CD4-positive, alpha-beta T cell (primary cell): ENCODE measurements around the gene FUZ. TPM values are rescaled to one million over a fixed set of nuclear protein-coding genes. Genes with fewer than 3 reads are reported as not detected.

ENCODE experiments used
- ATAC-seq: fragments of 200-7000 bp; cut with Tn5 transposase; one replicate; pipeline ENCODE4 v1.10.0; 2022; ENCODE audit warnings: mild to moderate bottlenecking; ENCODE audit not compliant: poor library complexity
- CTCF ChIA-PET: fragments of 350-600 bp; sonication (Branson Sonifier 250); formaldehyde crosslinking; loops from one replicate; lab custom pipeline; 2021; ENCODE audit warnings: antibody characterized with exemption, inconsistent platforms; lab: Charles Lee
- POLR2A ChIA-PET: fragments of 350-600 bp; sonication (Branson Sonifier 250); formaldehyde crosslinking; loops from one replicate; lab custom pipeline; 2021; ENCODE audit warnings: antibody characterized with exemption, inconsistent platforms; lab: Charles Lee
- DNase-seq, 14 experiments: peaks; one replicate each; pipeline ENCODE4 v3.0.0-alpha.2; 2013 to 2020; ENCODE audit warnings: mixed read lengths in 2 of 14
- H3K27ac ChIP-seq, 2 donors: one replicate each; pipeline versions ENCODE4 v1.5.1 to v1.7.0; 2013; ENCODE audit warnings: low read length in 2 of 2, low read depth in 1 of 2, mild to moderate bottlenecking in 1 of 2
- H3K27me3 ChIP-seq, 2 experiments: 1 replicate in 1 of 2; 2 replicates in 1 of 2; pipeline versions ENCODE4 v1.6.1 to v1.7.0; 2013; ENCODE audit warnings: low read length in 2 of 2, control low read depth in 1 of 2, mild to moderate bottlenecking in 1 of 2, moderate library complexity in 1 of 2; ENCODE audit not compliant: insufficient read depth in 2 of 2, control insufficient read depth in 1 of 2
- H3K36me3 ChIP-seq: one replicate; pipeline ENCODE4 v1.6.1; 2013; ENCODE audit warnings: low read length, control low read depth; ENCODE audit not compliant: insufficient read depth
- H3K4me1 ChIP-seq: one replicate; pipeline ENCODE4 v1.6.1; 2013; ENCODE audit warnings: low read length, control low read depth; ENCODE audit not compliant: insufficient read depth
- H3K4me3 ChIP-seq: one replicate; pipeline ENCODE4 v1.5.1; 2013; ENCODE audit warnings: mild to moderate bottlenecking, low read length, moderate library complexity
- H3K9me3 ChIP-seq, 2 experiments: 1 replicate in 1 of 2; 2 replicates in 1 of 2; pipeline versions ENCODE4 v1.6.1 to v1.7.0; 2013; ENCODE audit warnings: low read length in 2 of 2, mild to moderate bottlenecking in 2 of 2, control low read depth in 1 of 2, moderate library complexity in 1 of 2; ENCODE audit not compliant: control insufficient read depth in 1 of 2, insufficient read depth in 1 of 2
- H3K27ac Mint-ChIP-seq: one replicate; pipeline ENCODE4 v1.8.0; 2020; ENCODE audit warnings: mixed read lengths
- H3K27me3 Mint-ChIP-seq: one replicate; pipeline ENCODE4 v1.8.0; 2021; ENCODE audit warnings: mixed read lengths
- H3K36me3 Mint-ChIP-seq: one replicate; pipeline ENCODE4 v1.8.0; 2021; ENCODE audit warnings: low read depth, mixed read lengths
- H3K4me1 Mint-ChIP-seq: one replicate; pipeline ENCODE4 v1.8.0; 2021; ENCODE audit warnings: low read depth, mixed read lengths
- H3K4me3 Mint-ChIP-seq: one replicate; pipeline ENCODE4 v1.8.0; 2020; ENCODE audit warnings: mild to moderate bottlenecking, mixed read lengths
- H3K9me3 Mint-ChIP-seq: one replicate; pipeline ENCODE4 v1.8.0; 2020; ENCODE audit warnings: mixed read lengths
- intact Hi-C, 2 experiments: fragments of 100-400 bp; cut with DNase I in 1 of 2; cut with micrococcal nuclease in 1 of 2; formaldehyde crosslinking; loops; one replicate each; pipeline versions ENCODE4 v1.15.1 to v1.9.0; 2023 to 2025; cut with DNase I, micrococcal nuclease
- total RNA-seq, 174 experiments: library from RNA in 2 of 174; stranded (reverse) in 2 of 174; gene quantifications; one replicate each; pipeline ENCODE4 v1.2.3 and lab custom pipeline; 2021 to 2026
- TF ChIP-seq, protein P1 (sequence below): fragments of 200-600 bp; IDR thresholded peaks from one replicate; pipeline ENCODE4 v1.8.0; 2022; ENCODE audit warnings: antibody characterized with exemption, mild to moderate bottlenecking

Gene FUZ
- total RNA-seq, 2 experiments from 2014 or later: 14.9 to 15.2 TPM

DNA sequence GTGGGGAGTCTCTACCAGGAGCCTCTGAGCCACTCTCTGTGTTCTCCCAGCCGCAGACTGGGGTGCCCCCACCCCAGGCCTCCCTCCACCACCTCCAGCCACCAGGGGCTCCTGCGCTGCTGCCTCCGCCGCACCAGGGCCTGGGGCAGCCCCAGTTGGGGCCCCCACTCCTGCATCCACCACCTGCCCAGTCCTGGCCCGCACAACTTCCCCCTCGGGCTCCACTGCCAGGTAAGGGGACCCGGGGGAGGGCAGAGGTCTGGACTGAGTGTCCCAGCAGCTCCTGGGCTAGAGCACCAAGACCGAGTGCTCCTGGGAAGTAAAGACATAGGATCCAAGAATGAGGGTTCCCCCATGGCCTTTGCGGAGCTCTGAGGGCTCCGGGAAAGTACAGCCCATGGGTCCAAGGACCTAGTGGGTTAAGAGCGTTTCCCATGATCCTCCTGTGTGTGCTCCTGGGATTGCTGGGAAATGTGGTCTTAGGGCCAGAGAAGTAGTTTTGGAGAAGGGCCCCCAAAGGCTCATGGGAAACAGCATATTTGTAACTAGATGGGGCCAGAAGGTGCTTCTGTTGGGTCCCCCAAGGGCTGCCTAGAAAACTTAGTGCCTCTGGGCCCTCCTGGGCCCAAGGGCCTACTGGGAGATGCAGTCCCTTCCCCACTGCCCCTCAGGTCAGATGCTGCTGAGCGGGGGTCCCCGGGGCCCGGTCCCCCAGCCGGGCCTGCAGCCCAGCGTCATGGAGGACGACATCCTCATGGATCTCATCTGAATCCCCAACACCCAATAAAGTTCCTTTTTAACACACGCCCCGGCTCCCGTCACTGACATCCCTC lies 23.3 kb upstream of the FUZ start:
- H3K27me3 Mint-ChIP-seq: no peaks in the 10 kb centered on the region
- Histone ChIP-seq H3K36me3 (peaks cover 57% of the 10 kb centered on the region), H3K9me3 (no peaks in the 10 kb centered on the region), H3K27ac (no peak overlapping the region), H3K27me3 (no peaks in the 10 kb centered on the region), H3K4me1 (no peaks in the 10 kb centered on the region), H3K4me3 (no peak overlapping the region)
- ATAC-seq (no peak), DNase-seq (no peak)
- TF ChIP-seq, protein P1, sequence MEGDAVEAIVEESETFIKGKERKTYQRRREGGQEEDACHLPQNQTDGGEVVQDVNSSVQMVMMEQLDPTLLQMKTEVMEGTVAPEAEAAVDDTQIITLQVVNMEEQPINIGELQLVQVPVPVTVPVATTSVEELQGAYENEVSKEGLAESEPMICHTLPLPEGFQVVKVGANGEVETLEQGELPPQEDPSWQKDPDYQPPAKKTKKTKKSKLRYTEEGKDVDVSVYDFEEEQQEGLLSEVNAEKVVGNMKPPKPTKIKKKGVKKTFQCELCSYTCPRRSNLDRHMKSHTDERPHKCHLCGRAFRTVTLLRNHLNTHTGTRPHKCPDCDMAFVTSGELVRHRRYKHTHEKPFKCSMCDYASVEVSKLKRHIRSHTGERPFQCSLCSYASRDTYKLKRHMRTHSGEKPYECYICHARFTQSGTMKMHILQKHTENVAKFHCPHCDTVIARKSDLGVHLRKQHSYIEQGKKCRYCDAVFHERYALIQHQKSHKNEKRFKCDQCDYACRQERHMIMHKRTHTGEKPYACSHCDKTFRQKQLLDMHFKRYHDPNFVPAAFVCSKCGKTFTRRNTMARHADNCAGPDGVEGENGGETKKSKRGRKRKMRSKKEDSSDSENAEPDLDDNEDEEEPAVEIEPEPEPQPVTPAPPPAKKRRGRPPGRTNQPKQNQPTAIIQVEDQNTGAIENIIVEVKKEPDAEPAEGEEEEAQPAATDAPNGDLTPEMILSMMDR: no peak
- no peak overlapping the region for H3K4me3 Mint-ChIP-seq
- H3K9me3 Mint-ChIP-seq: no peaks in the 10 kb centered on the region
- H3K27ac Mint-ChIP-seq: no peak overlapping the region
- H3K36me3 Mint-ChIP-seq: peaks cover 49% of the 10 kb centered on the region
- ChIA-PET POLR2A (no interaction called here), CTCF (no interaction called here)
- intact Hi-C loops: no loop called here
- no peaks in the 10 kb centered on the region for H3K4me1 Mint-ChIP-seq

DNA sequence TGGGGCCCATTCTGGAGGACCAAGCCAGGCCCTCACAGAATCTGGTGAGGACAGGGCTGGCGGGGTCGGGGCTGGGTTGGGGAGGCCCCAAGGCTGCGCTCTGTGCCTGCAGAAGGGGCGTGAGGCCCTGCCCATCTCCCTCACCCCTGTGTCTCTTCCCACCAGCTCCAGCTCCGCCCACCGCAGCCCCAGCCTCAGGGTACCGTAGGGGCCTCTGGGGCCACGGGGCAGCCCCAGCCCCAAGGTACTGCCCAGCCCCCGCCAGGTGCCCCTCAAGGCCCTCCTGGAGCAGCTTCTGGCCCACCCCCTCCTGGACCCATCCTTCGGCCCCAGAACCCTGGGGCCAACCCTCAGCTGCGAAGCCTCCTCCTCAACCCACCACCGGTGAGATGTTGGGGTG lies 22.5 kb upstream of the FUZ start:
- no peak overlapping the region for H3K4me3 Mint-ChIP-seq

DNA sequence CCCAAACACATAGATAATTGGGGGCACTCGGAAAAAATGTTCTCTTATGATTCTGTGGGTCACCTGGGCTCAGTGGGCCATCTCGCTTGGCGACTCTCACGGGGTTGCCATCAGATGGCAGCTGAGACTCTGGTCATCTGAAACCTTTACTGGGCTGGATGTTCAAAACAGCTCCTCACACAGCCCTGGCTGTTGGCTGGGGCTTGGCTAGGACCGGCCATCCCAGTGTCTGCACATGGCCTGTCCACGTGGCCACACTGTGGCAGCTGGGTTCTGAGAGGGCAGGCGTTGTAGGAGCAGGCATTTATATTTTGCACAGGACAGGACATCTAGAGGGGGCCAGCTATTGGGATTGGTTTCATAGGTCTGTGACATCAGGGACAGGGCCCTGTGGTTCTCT lies 20.5 kb upstream of the FUZ start:
- Histone ChIP-seq H3K27me3 (no peaks in the 10 kb centered on the region), H3K4me1 (no peaks in the 10 kb centered on the region), H3K4me3 (no peak overlapping the region), H3K36me3 (peaks cover 84% of the 10 kb centered on the region), H3K9me3 (no peaks in the 10 kb centered on the region), H3K27ac (no peak overlapping the region)
- Mint-ChIP-seq H3K27ac (no peak overlapping the region), H3K9me3 (no peaks in the 10 kb centered on the region), H3K36me3 (peaks cover 49% of the 10 kb centered on the region), H3K4me1 (no peaks in the 10 kb centered on the region), H3K4me3 (no peak overlapping the region), H3K27me3 (no peaks in the 10 kb centered on the region)
- ATAC-seq (no peak), DNase-seq (no peak)
- intact Hi-C loops: no loop called here
- ChIA-PET POLR2A (no interaction called here), CTCF (no interaction called here)
- TF ChIP-seq, protein P1: no peak

More for the DNA sequence above, 22.5 kb upstream of the FUZ start:
- no peak overlapping the region for H3K27ac Mint-ChIP-seq
- no peaks in the 10 kb centered on the region for H3K4me1 Mint-ChIP-seq
- no peaks in the 10 kb centered on the region for H3K4me1 ChIP-seq
- CTCF ChIA-PET: no interaction called here
- POLR2A ChIA-PET: interaction anchor here (1.1 kb wide), 1 partner anchor 32 kb away, joined by 4 read pairs; the partner anchor contains the start of gene PNKP
- intact Hi-C loops: no loop called here
- TF ChIP-seq, protein P1: no peak
- H3K9me3 Mint-ChIP-seq: no peaks in the 10 kb centered on the region
- no peaks in the 10 kb centered on the region for H3K9me3 ChIP-seq
- H3K4me3 ChIP-seq: no peak overlapping the region
- H3K27me3 Mint-ChIP-seq: no peaks in the 10 kb centered on the region
- DNase-seq: no peak
- peaks cover 51% of the 10 kb centered on the region for H3K36me3 Mint-ChIP-seq
- no peaks in the 10 kb centered on the region for H3K27me3 ChIP-seq
- no peak for ATAC-seq
- no peak overlapping the region for H3K27ac ChIP-seq
- peaks cover 65% of the 10 kb centered on the region for H3K36me3 ChIP-seq
